OCI-M2 (cell line): ENCODE measurements around the gene SESN3.
"Not testable (repeated sequence)": the region's sequence is repeated elsewhere in the genome, so short reads cannot be mapped to it uniquely, and the experiment has no call there.

Experiments
- DNase-seq: peaks from one replicate; lab custom pipeline; 2025; ENCODE audit not compliant: unreplicated experiment; lab: John Stamatoyannopoulos, UW

The SESN3 gene

DNA sequence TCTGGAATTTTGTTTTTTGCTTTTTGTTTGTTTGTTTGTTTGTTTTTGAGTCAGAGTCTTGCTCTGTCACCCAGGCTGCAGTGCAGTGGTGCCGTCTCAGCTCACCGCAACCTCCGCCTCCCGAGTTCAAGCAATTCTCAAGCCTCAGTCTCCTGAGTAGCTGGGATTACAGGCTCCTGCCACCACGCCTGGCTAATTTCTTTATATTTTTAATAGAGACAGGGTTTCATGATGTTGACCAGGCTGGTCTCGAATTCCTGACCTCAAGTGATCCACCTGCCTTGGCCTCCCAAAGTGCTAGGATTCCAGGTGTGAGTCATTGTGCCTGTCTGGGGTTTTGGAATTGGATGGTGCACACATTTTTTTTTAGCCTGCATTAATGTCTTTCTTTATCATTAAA is 20.9 kb upstream of the SESN3 start:
- DNase-seq = not testable (repeated sequence)

DNA sequence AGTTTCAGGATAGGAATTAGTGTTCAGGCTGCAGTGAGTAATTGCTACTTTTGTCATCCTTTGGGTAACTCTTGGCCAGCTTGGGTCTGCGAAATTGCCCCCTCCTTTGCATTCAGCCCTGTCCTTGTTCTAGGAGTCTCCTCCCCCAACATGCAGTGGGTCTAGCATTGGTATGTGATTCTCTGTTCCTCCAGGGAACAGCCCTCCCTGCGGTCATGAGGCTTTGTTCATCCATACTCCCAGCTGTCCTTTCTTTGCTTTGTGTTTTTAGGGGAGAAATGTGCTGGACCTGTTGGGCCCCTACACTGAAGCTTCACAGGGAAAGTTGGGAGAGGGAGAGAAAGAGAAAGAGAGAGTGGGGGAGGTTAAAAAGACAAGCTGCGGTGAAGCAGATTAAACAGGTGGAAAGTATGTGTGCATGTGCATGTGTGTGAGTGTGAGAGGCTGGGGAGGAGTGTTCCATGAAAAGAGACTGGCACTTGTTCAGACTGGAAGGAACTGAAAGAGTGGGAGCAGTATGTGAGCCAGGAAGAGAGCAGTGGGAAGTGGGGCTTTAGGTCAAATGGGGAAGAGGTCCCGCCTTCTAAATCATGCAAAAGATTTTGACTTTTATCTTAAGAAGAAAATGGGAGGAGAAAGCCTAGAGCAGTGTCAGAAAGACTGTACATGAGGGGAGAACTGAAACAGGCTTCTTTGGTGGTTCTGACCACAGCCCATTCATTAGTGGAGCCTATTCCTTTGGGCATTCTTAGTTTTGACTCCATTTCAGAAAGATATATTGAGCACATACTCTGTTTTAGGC is 17.9 kb upstream of the SESN3 start:
- DNase-seq = no peak

DNA sequence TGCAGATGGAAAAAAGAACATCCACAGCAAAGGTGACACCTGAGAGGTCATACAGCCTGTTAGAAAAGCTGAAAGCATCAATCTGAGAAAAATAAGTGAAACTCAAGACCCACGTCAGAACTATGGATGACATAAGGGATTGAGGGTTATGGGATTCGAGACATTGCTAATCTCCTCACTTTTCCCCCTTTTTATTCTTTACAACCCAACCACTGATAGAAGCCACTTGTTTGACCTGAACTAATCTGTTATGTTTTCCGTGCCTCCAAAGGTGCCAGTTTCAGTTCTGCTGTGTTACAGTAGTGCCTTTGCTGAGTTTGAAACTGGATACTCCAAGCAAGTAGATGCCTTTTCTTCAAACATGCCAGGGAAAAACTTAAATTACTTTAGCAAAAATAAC is 16.9 kb upstream of the SESN3 start:
- no peak for DNase-seq

DNA sequence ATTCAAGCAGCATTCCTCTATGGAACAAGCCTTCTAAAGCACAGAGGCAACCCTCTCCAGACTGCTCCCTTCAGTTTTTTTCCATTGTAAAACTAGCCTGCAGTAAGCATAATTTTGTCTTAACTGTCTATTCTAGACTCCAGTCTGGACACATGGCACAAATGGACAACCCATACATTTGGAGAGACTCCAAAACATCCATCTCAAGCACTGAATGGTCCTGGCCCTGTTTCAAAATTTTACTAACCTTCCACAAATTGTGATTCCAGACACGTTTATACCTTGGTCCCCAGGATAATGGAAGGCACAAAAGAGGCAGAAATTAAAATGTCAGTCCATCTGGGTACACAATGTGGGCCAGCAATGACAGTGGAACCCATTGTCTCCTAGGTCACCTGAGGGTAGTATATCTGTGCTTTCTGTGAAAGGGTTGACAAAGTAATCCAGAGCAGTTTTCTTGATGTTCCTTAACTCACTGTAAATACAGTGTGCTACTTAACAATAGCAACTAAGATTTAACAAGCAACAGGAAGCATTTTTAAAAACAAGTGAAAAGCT is 16.2 kb upstream of the SESN3 start:
- DNase-seq = no peak

DNA sequence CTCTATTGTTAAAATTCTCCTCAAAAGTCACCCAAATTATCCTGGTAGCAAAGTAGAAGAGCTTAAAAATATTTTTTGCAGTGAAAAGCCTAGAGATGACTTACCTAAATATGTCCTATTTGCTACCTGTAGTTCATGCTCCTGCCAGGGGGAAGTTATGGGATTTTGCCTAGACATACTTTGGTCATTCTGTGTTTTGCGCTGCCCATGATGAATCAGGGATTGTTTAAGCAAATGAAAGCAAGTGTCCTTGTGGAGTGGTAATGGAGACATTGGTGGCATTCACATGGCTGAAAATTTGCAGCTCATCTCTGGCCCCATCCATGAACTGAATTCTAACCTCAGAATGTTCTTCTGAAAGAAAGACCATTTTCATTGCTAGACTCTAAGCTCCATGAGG is 14.6 kb upstream of the SESN3 start:
- DNase-seq = no peak

DNA sequence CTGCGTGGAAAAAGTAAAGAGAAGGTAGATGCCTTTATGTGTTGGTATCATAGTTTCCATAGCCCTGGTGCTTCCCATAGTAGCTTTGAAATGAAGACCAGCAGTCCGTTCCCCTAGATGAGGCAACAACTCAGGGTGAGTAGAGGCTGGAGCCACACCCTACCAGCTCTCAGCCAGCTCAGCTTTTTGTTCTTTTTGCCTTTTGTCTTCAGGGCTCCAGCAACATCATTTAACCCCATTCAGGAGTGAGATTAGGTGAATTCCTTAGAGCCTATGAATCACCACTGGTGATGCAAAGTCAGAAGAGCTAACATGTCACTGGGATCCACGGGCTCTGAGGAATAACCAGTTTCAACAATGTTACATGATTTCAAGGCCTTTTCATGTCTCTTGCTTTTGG is 14.0 kb upstream of the SESN3 start:
- no peak for DNase-seq

DNA sequence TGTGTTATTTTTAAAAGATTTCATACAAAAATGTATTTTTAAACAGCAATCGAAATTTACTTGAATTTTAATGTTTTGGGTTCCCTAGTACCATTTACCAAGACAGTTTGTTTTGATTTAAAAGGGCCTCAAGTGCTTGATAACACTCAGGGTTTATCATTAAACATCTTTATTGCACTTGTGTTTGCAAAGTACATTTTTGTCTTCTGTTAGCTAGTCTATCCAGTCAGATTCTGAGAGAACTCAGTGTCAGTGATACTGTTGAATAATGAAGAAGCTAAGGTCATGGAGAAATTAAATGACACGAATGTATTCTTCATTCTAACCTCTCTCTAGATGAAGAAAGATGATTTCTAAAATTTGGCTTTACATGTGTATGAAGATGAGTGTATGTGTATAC is 12.7 kb upstream of the SESN3 start:
- DNase-seq = no peak

DNA sequence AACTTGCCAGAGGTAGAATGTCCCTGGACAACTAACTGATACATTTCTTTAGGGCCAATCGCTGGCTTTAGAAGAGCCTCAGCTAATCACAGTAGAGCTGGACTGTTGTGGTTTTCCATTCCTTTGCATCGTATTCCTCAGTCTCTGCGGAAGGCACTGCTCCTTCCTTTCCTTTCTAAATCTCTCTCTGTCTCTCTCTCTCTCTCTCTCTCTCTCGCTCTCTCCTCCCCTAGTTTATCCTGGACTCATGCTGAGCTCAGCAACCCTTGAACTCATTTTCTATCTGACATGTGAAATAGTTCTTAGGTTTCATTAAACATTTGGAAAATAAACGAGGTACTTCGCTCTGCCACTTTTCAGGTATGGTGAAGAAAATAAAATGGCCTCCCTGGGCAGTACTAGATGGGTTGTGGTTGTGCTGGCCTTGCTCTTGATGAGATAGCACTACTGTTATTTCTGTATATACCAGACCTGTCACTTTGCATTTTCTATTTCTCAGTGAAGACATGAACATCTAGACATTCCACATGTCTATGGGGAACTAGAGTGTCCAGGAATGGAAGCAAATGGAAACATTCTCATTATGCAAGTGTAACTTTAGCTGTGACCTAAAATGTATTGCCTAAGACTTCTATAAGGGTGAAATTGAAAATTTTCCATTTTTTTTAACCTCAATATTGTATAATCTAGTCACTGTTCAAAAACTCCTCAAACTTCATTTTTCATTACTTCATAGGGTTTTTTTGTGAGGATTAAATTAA is 12.0 kb upstream of the SESN3 start:
- no peak for DNase-seq

DNA sequence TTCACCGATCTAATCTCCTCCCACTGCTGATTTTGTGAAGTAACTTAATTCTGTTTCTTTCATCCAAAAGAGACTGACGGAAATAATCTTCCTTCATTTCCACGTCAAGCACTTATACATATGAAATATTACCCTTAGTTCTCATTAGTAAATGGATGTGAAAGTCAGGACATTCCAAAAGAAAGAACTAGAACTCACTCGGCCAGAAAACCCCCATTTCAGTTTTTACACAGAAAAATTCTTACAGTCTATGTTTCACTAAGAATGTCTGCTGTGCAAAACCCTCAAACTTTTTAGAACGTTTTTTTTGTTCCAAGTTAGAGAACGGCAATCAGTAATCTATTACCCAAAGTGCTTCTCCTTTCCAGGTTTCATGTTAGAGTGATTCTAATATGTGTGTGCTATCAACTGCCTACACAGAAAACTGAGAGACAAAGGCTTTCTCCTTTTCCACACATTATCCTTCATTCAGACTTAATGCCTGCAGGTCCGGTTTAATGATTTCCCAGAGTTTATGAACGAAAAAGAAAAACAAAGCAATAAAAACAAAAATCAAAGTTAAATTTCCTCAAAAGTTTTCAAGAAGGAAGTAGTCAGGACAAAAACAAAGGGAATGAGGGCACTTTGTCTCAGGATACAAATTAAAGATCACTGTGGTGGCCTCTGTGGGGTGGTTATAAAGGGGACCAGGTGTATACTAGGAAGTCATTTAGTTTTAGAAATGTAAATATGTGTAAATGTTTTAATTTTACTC is 11.3 kb upstream of the SESN3 start:
- DNase-seq = no peak

DNA sequence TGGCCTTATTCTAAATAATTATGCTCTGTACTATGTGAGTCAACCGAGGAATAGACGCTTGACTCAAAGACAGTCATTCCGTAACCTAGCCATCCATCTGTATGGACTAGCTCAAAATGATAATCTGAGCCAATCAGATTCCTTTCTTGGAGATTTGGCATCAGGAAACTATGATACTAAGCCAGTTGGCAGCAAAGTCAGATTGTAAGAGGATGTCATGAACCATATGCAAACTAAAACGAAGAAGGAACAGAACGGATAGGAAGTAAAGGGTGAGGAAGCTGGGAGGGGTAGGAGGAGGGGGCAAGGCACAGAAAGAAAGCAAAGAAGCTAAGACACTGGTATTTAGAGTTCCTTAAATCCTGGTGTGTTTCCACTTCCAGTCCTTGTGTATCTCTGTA is 10.7 kb upstream of the SESN3 start:
- no peak for DNase-seq

DNA sequence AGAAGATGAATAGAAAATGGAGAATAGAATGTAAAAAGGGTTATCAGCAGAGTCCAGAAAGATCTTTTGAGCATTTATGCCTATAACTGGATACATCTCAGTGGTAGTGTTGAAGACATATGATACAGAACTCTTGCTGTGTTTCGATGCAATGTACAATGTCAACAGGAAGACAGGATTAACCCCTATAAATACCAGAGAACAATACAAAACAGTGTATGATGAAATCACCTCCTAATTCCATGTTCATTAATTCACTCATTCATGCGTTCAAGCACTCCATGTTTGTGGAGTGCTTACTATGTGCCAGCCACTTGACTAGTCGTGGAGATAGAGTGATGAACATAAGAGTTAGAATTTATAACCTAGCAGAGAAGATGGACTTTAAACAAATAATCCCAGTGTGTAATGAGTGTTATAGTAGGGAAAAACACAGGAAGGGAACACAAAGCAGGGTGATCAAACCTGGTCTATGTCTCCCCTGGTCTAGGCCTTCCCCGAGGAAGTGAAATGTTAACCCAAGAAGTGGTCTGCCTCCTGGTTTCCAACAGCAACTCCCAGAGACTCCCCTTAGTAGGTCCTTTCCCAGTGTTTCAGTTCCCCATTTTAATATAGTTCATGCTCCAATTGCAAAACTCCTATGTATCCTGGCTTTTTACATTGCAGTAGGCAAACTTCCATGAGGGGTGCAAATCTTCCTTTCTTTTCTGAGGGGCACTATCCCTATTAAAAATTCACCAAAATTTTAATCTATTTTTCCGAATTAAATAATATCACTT is 9.1 kb upstream of the SESN3 start:
- no peak for DNase-seq

DNA sequence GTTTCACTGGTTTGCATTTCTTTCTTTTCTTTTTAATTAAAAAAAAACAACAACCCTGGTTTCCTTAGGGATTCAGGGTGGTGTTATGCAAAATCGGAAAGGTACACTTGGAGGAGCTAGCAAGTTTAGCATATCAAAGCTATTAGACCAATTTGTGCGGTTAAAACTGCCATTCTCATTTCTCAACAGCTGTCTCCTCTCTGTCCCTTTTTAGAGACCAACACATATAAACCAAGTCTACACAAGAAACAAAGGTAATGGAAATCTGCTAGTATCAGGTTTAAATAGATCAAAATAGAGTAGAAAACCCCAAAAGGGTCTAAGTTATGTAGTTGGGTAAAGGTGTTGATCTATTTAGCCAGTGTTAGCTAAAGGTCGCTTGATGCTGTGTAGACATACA is 1.7 kb upstream of the SESN3 start:
- no peak for DNase-seq

DNA sequence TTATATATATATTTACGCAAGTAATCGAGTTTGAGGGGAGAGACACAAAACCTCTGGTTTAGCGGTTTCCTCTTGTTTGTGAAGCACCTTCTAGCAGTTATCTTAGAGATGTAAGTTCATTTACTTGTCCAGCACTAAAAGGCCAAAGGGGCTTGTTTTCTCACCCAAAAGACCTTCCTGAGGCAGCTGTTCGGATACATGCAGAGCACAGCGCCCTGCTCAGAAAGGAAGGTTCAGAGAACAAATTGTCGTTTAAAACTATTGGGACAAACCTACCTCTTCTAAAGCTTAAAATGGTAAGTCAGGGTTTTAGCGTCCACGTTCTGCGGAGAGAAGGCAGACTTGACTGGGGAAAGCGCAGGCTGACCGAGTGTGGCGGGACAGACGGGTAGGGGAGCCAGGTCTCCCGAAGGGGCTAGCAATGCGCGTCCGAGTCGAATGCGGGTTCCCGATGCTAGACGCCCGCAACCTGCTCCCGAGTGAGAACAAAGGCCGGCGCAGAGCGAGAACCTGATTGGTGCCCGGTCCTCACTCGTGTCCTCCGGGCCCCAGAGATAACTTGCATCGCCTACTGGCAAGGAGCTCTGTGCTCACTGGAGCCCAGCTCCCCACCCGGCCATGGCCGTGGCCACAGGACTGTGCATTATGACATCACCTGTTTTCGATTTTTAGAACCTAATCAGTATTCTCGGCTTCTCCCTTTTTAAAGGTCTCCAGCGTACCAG is 1.0 kb upstream of the SESN3 start:
- DNase-seq = no peak

DNA sequence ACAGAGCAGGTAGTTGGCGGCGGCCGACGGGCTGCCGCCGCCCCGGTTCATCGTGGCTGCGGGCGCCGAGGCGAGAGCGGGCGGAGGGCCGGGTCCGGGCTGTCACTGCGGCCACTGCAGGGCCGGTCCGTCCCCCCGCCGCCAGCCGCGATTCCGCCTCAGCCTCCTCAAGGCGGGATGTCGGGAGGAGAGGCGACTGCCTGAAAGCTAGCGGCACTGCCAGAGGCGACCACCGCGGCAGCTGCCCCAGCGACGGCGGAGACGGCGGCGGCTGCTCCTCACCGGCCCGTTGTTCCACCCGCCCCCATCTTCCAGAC is 234 bp downstream of the SESN3 start:
- DNase-seq = no peak

DNA sequence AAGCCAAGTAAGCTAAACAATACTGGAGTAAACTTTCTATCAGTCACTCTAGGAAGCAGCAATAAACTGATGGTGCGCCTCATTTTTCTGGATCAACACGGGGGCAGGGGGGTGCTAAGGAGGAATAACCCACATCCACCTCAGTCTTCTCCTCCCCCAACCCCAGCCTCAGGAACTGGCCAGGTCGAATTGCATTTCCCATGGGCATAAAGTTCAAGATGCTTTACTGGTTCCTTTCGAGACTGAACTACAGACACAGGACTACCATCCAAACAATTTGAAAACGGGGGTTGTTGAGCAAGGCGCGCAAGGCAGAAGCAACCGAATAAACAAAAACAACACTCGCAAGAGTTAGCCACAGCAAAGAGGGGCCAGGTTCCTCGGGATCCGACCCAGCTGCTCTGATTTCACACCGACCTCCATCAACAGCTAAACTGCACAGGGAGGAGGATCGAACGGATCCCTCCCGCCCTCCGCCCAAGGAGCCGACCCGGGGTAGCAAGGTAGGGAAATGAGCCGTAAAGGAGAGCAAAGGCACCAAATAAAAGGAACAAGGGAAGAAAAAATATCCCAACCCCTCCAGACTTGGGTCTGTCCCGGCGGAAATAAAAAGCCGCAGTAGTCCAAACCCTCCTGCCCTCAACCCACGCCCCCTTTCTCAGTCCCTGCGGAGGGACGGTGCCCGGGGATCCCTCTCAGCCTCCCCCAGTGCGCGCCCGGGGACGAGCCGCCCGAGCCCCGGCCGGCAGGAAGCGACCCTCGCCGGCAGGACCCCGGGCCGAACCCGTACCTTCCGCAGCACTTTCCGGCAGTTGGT is 801 bp downstream of the SESN3 start:
- DNase-seq = no peak

DNA sequence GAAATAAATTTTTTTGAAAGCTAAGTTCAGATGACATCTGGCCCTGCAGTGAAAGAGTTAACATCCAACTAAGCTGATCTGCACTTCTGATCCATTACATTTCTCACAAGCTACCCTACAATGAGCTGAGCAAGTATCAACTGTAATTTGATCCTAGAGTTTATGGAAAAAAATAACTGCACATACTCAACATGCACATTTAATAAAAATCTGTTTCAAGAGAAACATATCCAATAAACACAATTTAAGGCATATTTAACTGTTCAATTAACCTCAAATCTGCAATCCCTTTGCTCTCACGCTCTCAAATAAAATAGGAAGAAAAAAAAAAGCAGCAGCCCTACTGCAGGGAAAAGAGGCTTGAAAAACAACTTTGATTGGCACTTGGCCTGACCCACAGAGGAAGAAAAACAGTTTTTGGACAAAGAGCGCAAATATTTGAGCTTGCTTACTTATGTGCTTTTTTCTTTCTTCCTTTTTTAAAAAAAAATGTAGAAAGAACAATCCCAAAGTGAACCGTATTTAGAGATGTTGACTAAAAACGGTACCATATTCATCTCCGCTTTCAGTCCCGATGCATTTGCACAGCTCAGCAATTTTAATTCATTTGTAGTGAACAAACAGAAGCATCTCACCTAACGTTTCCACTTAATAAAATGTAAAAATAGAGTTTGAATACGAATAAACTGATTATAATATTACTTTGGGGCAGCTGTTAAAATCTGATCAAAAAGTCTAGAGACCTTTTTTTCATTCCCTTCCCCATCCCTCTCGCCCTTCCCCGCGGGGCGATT is 1.6 kb downstream of the SESN3 start:
- no peak for DNase-seq

DNA sequence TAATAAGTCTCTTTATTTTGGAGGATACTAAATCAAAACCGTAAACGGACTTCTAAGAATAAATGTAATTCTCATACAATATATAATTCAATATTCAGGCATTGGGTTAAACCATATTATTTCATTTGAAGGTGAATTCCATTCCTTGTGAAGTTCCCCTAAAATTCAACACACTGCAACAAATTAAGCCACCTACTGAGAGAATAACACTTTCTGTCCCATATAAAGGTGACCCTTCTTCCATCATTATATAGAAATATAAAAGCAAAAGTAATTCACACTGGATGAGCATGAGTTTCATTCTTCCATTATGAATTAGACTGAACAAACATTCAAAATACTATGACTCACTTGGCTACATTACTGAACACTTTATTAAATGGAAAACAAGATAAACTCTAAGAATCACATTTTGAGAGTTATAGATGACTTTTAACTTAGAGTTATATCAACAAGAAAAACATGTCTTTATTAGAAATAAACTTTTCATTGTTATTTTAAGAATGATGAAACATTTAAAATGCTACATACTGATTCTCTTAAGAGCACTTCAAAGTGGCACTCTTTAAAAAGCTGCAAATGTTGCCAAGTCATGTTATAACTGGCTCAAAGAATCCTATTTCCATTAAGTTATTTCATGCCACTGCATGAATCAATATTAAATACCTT is 2.8 kb downstream of the SESN3 start:
- DNase-seq = no peak

DNA sequence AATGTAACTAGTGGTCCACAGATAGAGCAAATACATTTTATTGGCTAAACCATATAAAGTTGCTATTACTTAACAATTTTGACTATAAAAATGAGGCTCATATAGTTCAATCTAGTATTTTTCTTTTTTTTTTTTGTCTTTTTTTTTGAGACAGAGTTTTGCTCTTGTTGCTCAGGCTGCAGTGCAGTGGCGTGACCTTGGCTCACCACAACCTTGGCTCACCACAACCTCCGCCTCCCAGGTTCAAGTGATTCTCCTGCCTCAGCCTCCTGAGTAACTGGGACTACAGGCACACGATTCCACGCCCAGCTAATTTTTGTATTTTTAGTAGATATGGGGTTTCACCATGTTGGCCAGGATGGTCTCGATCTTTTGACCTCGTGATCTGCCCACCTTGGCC is 3.9 kb downstream of the SESN3 start:
- not testable (repeated sequence) for DNase-seq
